Tibial artery (tissue), 4 donors: ENCODE measurements around the gene PLA2G4B.
A peak's percentile ranks its signal among the peaks of the same experiment; 100 is the strongest.

ENCODE experiments used
- DNase-seq, 2 donors: peaks; one replicate each; pipeline ENCODE4 v3.0.0-alpha.2; 2019
- H3K27ac ChIP-seq, 2 donors: fragments of 200-600 bp; sonication (generic) in 1 of 2; 1 replicate in 1 of 2; 2 replicates in 1 of 2; pipeline ENCODE4 v1.5.1; 2018 to 2019; ENCODE audit warnings: mild to moderate bottlenecking in 1 of 2
- H3K27me3 ChIP-seq, 2 donors: fragments of 200-600 bp; sonication (generic) in 1 of 2; one replicate each; pipeline versions ENCODE4 v1.5.1 to v1.6.0; 2016 to 2019
- H3K36me3 ChIP-seq, 3 donors: fragments of 200-600 bp; sonication (generic) in 2 of 3; one replicate each; pipeline ENCODE4 v1.5.1; 2016 to 2019; ENCODE audit warnings: mild to moderate bottlenecking in 2 of 3
- H3K4me1 ChIP-seq, 4 donors: fragments of 200-600 bp; sonication (generic) in 2 of 4; 1 replicate in 3 of 4; 2 replicates in 1 of 4; pipeline ENCODE4 v1.5.1; 2016 to 2019
- H3K4me3 ChIP-seq, 2 donors: fragments of 200-600 bp; sonication (generic) in 1 of 2; 1 replicate in 1 of 2; 2 replicates in 1 of 2; pipeline ENCODE4 v1.5.1; 2018 to 2019; ENCODE audit warnings: mild to moderate bottlenecking in 2 of 2
- H3K9me3 ChIP-seq, 3 donors: fragments of 200-600 bp; sonication (generic) in 1 of 3; one replicate each; pipeline ENCODE4 v1.5.1; 2016 to 2019
- intact Hi-C: fragments of 100-400 bp; cut with DNase I; formaldehyde crosslinking; loops from one replicate; pipeline ENCODE4 v1.15.0; 2023; ENCODE audit warnings: low total_unique reads
- TF ChIP-seq, protein P1 (sequence below), 2 experiments: fragments of 200-600 bp in 1 of 2; fragments of 450-650 bp in 1 of 2; IDR thresholded peaks; one replicate each; pipeline ENCODE4 v1.5.1; 2017 to 2019; ENCODE audit warnings: antibody characterized with exemption in 2 of 2, mild to moderate bottlenecking in 1 of 2, moderate library complexity in 1 of 2

PLA2G4B gene

DNA sequence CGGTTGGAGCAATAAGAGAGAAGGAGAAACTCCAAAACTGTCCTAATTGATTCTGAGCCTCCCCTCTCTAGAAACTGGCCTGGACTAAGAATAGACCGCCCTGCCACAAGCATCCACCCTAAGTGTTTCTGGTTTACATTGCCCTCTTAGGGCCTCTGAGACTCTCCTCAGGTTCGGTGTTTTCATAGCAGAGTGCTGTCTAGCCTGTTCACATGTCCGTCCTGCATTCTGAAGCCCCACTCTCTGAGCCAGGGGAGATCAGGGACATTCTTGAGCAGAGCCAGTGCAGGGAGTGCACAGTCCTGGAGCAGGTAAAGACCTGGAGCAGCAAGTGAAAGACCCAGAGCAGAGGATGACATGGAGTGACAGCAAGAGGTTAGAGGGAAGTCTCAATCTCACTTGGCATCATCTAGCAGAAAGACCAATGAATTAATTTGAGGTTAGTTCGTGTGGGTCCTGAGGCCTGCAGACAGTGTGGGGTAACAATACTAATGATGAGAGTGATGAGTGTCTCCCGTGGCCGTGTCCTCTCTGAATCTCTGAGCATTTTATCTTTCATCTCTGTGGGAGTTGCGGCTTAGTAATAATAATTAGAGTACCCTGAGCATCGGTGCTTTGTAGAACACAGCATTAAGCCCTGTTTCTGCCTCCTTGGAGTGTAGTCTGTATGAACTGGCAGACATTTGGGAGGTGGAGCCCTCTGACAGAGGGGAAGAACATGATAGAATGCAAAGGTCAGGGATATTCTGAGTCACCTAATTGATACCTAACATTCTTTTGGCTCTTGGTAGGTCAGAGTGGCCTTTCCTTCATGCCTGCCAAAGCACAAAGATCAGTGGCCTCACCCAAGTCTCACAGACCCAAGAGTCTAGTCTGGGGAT is 39.8 kb upstream of the PLA2G4B start:
- intact Hi-C loops: no loop called here
- Histone ChIP-seq H3K27me3 (no peaks in the 10 kb centered on the region), H3K4me3 (no peak overlapping the region), H3K27ac (no peak overlapping the region), H3K36me3 (peaks cover 11 to 18% (median 14%) of the 10 kb centered on the region in 3 donors), H3K4me1 (peaks cover 0 to 28% (median 14%) of the 10 kb centered on the region in 4 donors), H3K9me3 (no peaks in the 10 kb centered on the region)
- no peak for DNase-seq
- TF ChIP-seq, protein P1, sequence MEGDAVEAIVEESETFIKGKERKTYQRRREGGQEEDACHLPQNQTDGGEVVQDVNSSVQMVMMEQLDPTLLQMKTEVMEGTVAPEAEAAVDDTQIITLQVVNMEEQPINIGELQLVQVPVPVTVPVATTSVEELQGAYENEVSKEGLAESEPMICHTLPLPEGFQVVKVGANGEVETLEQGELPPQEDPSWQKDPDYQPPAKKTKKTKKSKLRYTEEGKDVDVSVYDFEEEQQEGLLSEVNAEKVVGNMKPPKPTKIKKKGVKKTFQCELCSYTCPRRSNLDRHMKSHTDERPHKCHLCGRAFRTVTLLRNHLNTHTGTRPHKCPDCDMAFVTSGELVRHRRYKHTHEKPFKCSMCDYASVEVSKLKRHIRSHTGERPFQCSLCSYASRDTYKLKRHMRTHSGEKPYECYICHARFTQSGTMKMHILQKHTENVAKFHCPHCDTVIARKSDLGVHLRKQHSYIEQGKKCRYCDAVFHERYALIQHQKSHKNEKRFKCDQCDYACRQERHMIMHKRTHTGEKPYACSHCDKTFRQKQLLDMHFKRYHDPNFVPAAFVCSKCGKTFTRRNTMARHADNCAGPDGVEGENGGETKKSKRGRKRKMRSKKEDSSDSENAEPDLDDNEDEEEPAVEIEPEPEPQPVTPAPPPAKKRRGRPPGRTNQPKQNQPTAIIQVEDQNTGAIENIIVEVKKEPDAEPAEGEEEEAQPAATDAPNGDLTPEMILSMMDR (IDR thresholded peaks at IDR 0.05): no peak

DNA sequence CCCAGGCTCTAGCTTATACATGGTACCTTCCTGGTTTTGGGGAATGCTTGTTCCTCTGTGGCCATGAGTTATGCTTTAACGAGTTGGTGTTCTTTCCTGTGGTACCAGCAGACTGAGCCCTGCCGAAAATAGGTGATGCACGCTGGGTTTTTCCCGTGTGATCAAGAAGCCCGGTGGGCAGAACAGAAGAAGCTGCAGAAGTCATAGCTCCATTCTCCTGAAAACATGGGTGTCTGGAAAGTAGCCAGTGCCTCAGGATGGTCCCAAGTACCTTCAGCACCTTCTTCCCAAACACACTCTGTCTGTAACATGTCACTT is 39.2 kb upstream of the PLA2G4B start:
- Histone ChIP-seq H3K36me3 (peaks cover 11 to 22% (median 14%) of the 10 kb centered on the region in 3 donors), H3K27me3 (no peaks in the 10 kb centered on the region), H3K4me1 (peaks cover 0 to 33% (median 14%) of the 10 kb centered on the region in 4 donors), H3K27ac (no peak overlapping the region), H3K9me3 (no peaks in the 10 kb centered on the region), H3K4me3 (no peak overlapping the region)
- intact Hi-C loops: no loop called here
- no peak for DNase-seq
- TF ChIP-seq, protein P1 (IDR thresholded peaks at IDR 0.05): no peak

DNA sequence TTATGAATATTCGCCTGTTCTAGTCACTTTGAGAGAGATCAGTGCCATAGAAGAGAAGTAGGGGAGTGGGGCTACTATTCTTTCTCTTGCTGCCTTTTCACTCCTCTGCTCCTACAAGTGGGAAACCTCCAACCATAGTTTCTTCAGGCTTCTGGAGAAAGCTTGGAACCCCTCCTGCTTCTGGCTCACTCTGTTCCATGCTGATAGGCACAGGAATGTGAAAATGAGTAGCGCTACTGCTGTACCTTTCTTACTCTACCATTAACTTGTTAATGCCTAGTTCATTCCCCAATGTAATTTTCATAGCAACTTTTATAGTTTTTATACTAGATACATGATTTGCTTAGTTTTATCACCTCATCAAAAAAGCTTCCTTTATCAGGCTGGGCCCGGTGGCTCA is 37.5 kb upstream of the PLA2G4B start:
- H3K27ac ChIP-seq: no peak overlapping the region
- TF ChIP-seq, protein P1 (IDR thresholded peaks at IDR 0.05): no peak
- H3K4me3 ChIP-seq: no peak overlapping the region
- H3K4me1 ChIP-seq: peaks cover 0 to 29% (median 17%) of the 10 kb centered on the region in 4 donors
- no peak for DNase-seq
- H3K9me3 ChIP-seq: no peaks in the 10 kb centered on the region
- no peaks in the 10 kb centered on the region for H3K27me3 ChIP-seq
- peaks cover 11 to 27% (median 14%) of the 10 kb centered on the region in 3 donors for H3K36me3 ChIP-seq
- intact Hi-C loops: no loop called here

DNA sequence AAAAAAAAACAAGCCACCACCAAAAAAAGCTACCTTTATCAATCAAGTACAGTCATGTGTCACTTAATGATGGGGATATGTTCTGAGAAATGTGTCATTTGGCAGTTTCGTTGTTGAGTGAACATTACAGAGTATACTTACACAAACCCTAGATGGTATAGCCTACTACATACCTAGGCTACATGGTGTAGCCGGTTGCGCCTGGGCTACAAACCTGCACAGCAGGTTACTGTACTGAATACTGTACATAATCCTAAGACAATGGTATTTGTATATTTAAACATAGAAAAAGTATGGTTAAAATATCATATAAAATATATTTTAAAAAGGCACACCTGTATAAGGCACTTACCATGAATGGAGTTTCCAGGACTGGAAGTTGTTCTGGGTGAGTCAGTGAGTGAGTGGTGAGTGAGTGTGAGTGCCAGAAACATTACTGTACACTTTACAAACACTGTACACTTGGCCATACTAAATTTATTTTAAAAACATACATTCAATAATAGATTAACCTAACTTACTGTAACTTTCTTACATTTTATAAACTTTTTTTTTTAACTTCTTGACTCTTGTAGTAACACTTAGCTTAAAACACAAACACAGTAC is 36.7 kb upstream of the PLA2G4B start:
- H3K4me1 ChIP-seq: peaks cover 0 to 26% (median 9%) of the 10 kb centered on the region in 4 donors
- H3K4me3 ChIP-seq: no peak overlapping the region
- no peak for DNase-seq
- TF ChIP-seq, protein P1 (IDR thresholded peaks at IDR 0.05): no peak
- H3K27ac ChIP-seq: no peak overlapping the region
- no peaks in the 10 kb centered on the region for H3K9me3 ChIP-seq
- intact Hi-C loops: no loop called here
- no peaks in the 10 kb centered on the region for H3K27me3 ChIP-seq
- peaks cover 11 to 27% (median 14%) of the 10 kb centered on the region in 3 donors for H3K36me3 ChIP-seq

DNA sequence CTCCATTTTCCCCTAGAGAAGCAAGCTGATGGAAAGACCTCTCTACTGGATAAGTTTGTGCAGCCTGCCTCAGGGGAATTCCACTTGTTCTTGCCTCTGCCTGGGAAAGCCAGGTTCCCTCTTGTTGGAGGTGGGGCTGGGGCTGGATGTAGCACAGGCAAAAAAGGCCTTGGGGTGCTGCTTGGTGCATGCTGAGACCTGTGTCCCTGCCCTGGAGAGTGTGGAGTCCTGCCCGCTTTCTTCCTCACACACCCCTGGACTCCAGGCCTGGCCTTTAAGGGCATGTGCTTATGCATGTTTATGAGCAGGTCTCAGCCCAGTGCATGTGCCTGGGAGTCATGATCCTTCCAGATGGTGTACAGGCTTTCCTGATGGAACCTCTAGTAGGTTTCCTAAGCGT is 34.3 kb upstream of the PLA2G4B start:
- Histone ChIP-seq H3K4me3 (no peak overlapping the region), H3K4me1 (peaks cover 0 to 21% (median 6%) of the 10 kb centered on the region in 4 donors), H3K9me3 (no peaks in the 10 kb centered on the region), H3K27me3 (no peaks in the 10 kb centered on the region), H3K27ac (peak overlapping the region; percentile 18 to 31), H3K36me3 (peaks cover 11 to 27% (median 14%) of the 10 kb centered on the region in 3 donors)
- TF ChIP-seq, protein P1 (IDR thresholded peaks at IDR 0.05): no peak
- intact Hi-C loops: no loop called here
- no peak for DNase-seq
